OCI-LY3 (cell line): ENCODE data around the gene TSPEAR.

ENCODE experiments used
- H2AFZ ChIP-seq: fragments of 200-600, 300-600 bp; shearing (Covaris generic); 2 replicates; pipeline ENCODE4 v1.6.0; 2014; ENCODE audit warnings: antibody characterized with exemption, low read depth, low read length
- H3K27ac ChIP-seq: fragments of 200-600, 300-600 bp; sonication (generic); 2 replicates; pipeline ENCODE4 v1.5.1; 2014; ENCODE audit warnings: mild to moderate bottlenecking, low read length, moderate library complexity, mixed read lengths
- H3K27me3 ChIP-seq: fragments of 200-600, 300-600 bp; sonication (generic); 2 replicates; pipeline ENCODE4 v1.6.1; 2014; ENCODE audit warnings: low read depth, low read length, mixed read lengths
- H3K36me3 ChIP-seq: fragments of 200-600, 300-600 bp; sonication (generic); replicated peaks from 2 replicates; pipeline ENCODE3; 2014; ENCODE audit warnings: low read depth, low read length, mixed read lengths
- H3K4me1 ChIP-seq: fragments of 300-600, 200-600 bp; sonication (generic); 2 replicates; pipeline ENCODE4 v1.6.1; 2014; ENCODE audit warnings: low read length, mixed read lengths
- H3K4me2 ChIP-seq: fragments of 200-600, 300-600 bp; sonication (generic); 2 replicates; pipeline ENCODE4 v1.6.1; 2014; ENCODE audit warnings: low read length, mixed read lengths
- H3K4me3 ChIP-seq: fragments of 300-600, 200-600 bp; sonication (generic); 2 replicates; pipeline ENCODE4 v1.5.1; 2014; ENCODE audit warnings: antibody characterized with exemption, mild to moderate bottlenecking, low read length, moderate library complexity
- H3K79me2 ChIP-seq: fragments of 300-600, 200-600 bp; shearing (Covaris generic); 2 replicates; pipeline ENCODE4 v1.6.1; 2014; ENCODE audit warnings: mild to moderate bottlenecking, low read length, mixed read lengths
- H3K9ac ChIP-seq: fragments of 300-600, 200-600 bp; shearing (Covaris generic); 2 replicates; pipeline ENCODE4 v1.6.0; 2014; ENCODE audit warnings: mild to moderate bottlenecking, low read length, moderate library complexity
- H3K9me3 ChIP-seq: fragments of 200-600, 300-600 bp; shearing (Covaris generic); 2 replicates; pipeline ENCODE4 v1.6.1; 2014; ENCODE audit warnings: low read length, mixed read lengths; ENCODE audit not compliant: insufficient read depth
- H4K20me1 ChIP-seq: fragments of 200-600, 300-600 bp; sonication (generic); 2 replicates; pipeline ENCODE4 v1.6.1; 2016; ENCODE audit warnings: low read length, mixed read lengths; ENCODE audit not compliant: insufficient read depth
- CTCF ChIP-seq: fragments of 200-600, 300-600 bp; sonication (generic); IDR thresholded peaks from 2 replicates; pipeline ENCODE4 v1.5.1; 2014; ENCODE audit warnings: antibody characterized with exemption, low read length, low read depth
- EZH2phosphoT487 ChIP-seq: fragments of 200-600 bp; shearing (Covaris generic); IDR thresholded peaks from 2 replicates; pipeline ENCODE4 v1.6.1; 2018; ENCODE audit warnings: antibody characterized with exemption, mixed run types, low read depth

The TSPEAR gene

GRCh38 chr21:44524414-44525371 is 186.7 kb downstream of the TSPEAR start:
- no peaks in the 10 kb centered on the region for H3K36me3 ChIP-seq
- no peak overlapping the region for H2AFZ ChIP-seq
- H3K79me2 ChIP-seq = no peaks in the 10 kb centered on the region
- TF ChIP-seq CTCF = no peak
- no peak for TF ChIP-seq EZH2phosphoT487
- H3K4me2 ChIP-seq = no peak overlapping the region
- no peaks in the 10 kb centered on the region for H3K4me1 ChIP-seq
- no peak overlapping the region for H3K9ac ChIP-seq
- no peak overlapping the region for H3K4me3 ChIP-seq
- no peaks in the 10 kb centered on the region for H3K9me3 ChIP-seq
- H3K27ac ChIP-seq = no peak overlapping the region
- no peaks in the 10 kb centered on the region for H3K27me3 ChIP-seq
- no peaks in the 10 kb centered on the region for H4K20me1 ChIP-seq

DNA sequence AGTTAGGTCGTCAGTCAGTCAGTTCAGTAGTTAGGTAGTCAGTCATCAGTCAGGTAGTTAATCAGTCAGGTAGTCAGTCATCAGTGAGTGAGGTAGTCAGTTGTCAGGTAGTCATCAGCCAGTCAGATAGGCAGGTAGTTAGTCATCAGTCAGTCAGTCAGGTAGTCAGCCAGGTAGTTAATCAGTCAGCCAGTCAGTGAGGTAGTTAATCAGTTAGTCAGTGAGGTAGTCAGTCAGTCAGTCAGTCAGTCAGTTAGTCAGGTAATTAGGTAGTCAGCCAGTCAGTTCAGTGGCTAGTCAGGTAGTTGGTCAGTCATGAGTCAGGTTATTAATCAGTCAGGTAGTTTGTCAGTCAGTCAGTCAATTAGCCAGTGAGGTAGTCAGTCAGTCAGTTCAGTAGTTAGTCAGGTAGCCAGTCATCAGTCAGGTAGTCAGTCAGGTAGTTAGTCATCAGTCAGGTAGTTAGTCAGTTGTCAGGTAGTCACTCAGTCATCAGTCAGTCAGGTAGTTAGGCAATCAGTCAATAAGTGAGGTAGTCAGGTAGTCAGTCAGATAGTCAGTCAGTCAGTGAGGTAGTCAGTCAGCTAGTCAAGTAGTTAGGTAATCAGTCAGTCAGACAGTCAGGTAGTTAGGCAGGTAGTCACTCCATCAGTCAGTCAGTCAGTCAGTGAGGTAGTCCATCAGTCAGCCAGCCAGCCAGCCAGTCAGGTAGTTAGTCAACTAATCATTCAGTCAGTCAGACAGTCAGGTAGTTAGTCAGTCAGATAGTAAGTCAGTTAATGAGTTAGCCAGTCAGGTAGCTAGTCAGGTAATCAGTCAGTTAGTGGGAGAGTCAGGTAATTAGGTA is 187.6 kb downstream of the TSPEAR start:
- Histone ChIP-seq H3K79me2 (no peaks in the 10 kb centered on the region), H3K27ac (no peak overlapping the region), H2AFZ (no peak overlapping the region), H3K4me1 (no peaks in the 10 kb centered on the region), H3K4me2 (no peak overlapping the region), H3K36me3 (no peaks in the 10 kb centered on the region), H3K4me3 (no peak overlapping the region), H3K9ac (no peak overlapping the region), H3K9me3 (no peaks in the 10 kb centered on the region), H4K20me1 (no peaks in the 10 kb centered on the region), H3K27me3 (no peaks in the 10 kb centered on the region)
- TF ChIP-seq CTCF = no peak
- TF ChIP-seq EZH2phosphoT487 = no peak

- H3K4me2 ChIP-seq = no peak overlapping the region
- H3K4me1 ChIP-seq = no peaks in the 10 kb centered on the region
- no peak overlapping the region for H3K9ac ChIP-seq
- no peak overlapping the region for H2AFZ ChIP-seq
- TF ChIP-seq CTCF (no peak), EZH2phosphoT487 (no peak)
- no peaks in the 10 kb centered on the region for H3K79me2 ChIP-seq
- H3K36me3 ChIP-seq = no peaks in the 10 kb centered on the region
- no peak overlapping the region for H3K27ac ChIP-seq
- no peaks in the 10 kb centered on the region for H3K27me3 ChIP-seq
- no peaks in the 10 kb centered on the region for H3K9me3 ChIP-seq
- H3K4me3 ChIP-seq = no peak overlapping the region
- H4K20me1 ChIP-seq = no peaks in the 10 kb centered on the region
Measured at GRCh38 chr21:44522753-44523204, 188.6 kb downstream of the TSPEAR start.
